Measurements from ENCODE around the gene EXOC1L.
"Not testable (repeated sequence)": the region's sequence is repeated elsewhere in the genome, so short reads cannot be mapped to it uniquely, and the experiment has no call there.

The EXOC1L gene

DNA sequence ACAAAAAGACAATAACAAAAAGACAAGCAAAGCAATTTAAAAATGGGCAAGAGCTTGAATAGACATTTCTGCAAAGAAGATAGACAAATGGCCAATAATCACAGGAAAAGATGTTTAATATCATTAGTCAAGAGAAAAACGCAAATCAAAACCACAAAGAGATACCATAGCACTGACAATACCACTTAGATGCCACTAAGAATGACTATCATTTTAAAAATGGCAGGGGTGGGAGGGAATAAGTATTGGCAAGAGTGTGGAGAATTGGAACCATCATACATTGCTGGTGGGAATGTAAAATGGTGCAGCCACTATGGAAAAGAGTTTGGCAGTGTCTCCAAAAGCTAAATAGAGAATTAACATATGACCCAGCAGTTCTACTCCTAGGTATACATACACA, 18.8 kb downstream of the EXOC1L start:
- no peak for DNase-seq (ENCODE audit: low read depth in 2 of 2)

DNA sequence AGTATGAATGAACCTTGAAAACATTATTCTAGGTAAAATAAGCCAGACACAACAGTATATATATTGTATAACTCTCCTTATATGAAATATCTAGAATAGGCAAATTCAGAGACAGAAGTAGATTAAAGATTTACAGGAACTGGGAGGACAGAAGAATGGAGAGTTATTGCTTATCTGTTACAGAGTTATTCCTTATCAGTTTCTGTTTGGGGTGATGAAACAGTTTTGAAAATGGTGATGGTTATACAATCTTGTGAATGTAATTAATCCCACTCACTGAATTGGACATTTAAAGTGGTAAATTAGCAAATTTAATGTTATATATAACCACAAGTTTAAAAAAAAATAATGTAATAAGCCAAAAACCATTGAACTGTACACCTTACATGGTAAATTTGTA, 19.4 kb downstream of the EXOC1L start:
- no peak for DNase-seq (ENCODE audit: low read depth in 2 of 2)

DNA sequence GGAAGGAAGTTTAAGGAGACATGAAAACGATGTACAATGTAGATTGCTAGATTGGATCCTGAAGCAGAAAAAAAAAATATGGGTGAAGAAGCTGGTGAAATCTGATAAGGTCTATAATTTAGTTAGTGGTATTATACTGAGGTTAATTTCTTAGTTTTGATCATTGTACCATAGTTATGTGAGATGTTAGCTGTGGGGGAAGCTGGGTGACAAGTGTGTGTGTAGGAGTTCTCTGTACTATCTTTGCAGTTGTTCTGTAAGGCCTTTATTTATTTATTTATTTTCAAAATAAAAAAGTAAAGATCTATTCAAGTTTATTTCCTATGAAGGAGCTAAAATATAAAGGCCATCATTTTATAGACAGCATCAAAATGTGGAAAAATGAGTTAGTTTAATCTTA, 21.4 kb downstream of the EXOC1L start:
- DNase-seq (ENCODE audit: low read depth in 2 of 2): no peak

DNA sequence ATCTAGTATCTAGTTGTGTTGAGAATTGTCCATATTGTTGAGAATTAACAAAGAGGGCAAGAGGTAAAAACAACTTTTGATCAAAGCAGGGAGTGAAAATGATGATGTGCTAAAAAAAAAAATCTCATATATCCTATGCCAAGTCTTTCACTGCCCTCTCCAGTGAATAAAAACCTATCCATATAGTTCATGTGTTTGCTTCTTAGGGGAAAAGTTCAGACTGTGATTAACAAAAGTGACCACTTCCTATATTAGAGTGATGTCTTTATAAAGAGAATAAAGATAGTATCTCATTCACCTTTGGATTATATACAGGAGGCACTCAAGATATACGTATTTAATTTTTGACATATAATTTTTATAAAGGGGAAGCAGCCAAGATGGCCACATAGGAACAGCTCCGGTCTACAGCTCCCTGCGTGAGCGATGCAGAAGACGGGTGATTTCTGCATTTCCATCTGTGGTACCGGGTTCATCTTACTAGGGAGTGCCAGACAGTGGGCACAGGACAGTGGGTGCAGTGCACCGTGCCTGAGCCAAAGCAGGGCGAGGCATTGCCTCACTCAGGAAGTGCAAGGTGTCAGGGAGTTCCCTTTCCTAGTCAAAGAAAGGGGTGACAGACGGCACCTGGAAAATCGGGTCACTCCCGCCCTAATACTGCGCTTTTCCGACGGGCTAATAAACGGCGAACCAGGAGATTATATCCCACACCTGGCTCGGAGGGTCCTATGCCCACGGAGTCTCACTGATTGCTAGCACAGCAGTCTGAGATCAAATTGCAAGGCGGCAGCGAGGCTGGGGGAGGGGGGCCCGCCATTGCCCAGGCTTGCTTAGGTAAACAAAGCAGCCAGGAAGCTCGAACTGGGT, 22.0 kb downstream of the EXOC1L start:
- DNase-seq (ENCODE audit: low read depth in 2 of 2): not testable (repeated sequence)

DNA sequence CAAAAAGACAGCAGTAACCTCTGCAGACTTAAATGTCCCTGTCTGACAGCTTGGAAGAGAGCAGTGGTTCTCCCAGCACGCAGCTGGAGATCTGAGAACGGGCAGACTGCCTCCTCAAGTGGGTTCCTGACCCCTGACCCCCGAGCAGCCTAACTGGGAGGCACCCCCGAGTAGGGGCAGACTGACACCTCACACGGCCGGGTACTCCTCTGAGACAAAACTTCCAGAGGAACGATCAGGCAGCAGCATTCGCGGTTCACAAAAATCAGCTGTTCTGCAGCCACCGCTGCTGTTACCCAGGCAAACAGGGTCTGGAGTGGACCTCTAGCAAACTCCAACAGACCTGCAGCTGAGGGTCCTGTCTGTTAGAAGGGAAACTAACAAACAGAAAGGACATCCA, 22.7 kb downstream of the EXOC1L start:
- not testable (repeated sequence) for DNase-seq (ENCODE audit: low read depth in 2 of 2)

DNA sequence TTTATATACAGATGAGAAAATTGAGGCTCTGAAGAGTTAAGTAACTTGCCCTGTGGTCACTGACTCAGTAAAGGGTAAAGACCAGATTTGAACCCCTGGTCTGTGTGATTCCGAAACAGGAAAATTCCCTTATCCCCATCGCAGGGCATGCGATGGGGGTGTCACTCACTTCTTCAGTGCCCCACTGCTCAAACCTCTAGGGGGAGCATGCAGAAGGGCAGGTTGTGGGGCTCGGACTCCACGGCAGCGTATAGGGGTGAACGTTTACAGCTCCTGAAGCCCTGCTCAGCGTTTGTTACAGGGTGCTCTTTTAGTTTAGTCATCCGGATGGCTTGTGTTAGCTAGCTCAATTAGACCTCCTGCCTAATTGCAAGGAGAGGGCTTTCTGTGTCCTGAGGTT, 30.1 kb downstream of the EXOC1L start:
- DNase-seq (ENCODE audit: low read depth in 2 of 2): no peak

DNA sequence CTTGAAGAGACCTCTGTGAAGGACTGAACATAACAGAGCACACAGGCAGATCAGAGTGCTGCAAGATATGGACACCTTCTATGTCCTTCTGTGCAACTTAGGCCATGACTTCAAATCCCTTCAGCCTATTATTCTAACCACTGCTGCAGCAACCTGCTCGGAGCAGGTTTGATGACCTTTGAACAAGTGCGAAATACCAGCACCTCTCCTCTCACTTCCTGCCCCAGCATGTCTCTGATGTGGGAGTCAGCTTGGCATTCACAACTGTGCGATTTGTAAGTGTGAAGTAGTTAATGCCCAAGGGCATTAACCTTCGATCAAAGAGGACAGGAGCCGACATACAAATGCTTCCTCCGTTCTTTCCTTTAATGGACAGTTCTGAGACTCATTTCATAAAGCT, 32.3 kb downstream of the EXOC1L start:
- no peak for DNase-seq (ENCODE audit: low read depth in 2 of 2)

DNA sequence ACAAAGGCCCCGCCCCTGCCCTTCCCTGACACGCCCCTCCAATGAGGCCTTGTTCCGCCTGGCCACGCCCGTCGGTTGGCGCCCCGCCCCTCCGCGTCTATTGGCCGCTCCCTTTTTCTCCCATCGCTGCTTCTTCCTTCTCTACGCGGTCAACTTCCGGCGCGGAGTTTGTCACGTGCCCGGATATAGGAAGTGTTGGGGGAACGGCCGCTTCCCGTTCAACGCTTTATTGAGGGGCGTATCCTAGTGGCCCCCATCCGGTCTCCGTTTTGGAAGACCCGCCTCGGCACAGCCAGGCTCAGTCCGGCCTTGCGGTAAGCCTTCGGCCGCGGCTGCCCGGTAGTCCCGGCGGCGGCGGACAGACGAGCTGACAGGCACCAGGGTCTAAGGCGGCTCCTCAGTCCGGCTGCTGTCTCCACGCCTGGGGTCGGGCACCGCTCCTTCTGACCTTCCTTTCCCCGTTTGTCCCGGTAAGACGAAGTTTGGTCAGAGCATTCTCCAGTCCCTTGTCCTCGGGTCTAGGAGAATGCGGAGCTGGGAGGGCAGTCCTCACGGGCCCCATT, 34.0 kb downstream of the EXOC1L start, which contains the start of gene EXOC1:
Gene EXOC1, plus strand, starts transcription at position 165 of the 563 bp plus-strand sequence. CDS start 4,676 bp downstream, outside the sequence.
- peak; percentile 95 for DNase-seq (ENCODE audit: low read depth in 2 of 2)

DNA sequence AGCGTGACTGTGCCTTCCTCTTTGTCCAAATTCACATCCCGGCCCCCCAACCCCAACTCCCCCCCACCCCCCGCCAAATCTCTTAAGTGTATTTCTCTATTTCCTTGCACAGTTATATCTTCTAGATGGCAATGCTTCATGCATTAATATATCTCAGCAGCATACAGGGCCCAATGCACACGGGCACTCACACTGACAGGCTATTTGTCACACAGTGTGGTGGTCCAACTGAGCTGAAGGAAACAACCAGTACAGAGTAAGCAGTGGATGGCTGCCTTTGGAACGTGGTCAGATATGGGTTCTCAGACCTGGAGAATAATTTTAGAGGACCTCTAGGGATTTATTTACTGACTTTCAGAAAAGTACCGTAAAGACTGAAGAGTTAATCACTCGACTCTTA, 34.5 kb downstream of the EXOC1L start:
- no peak for DNase-seq (ENCODE audit: low read depth in 2 of 2)

DNA sequence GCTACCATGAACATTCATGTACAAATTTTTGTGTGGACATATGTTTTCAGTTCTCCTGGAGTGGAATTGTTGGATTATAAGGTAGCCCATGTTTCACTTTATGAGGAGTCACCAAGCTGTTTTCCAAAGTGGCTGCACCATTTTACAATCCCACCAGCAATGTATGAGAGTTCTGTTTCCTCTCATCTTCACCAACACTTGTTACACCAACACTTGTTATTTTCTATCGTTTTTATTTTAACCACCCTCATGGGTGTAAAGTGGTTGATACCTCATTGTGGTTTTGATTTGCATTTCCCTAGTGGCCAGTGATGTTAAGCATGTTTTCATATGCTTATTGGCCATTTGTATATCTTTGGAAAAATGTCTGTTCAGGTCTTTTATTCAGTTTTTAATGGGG, 38.0 kb downstream of the EXOC1L start:
- DNase-seq (ENCODE audit: low read depth in 2 of 2): no peak

DNA sequence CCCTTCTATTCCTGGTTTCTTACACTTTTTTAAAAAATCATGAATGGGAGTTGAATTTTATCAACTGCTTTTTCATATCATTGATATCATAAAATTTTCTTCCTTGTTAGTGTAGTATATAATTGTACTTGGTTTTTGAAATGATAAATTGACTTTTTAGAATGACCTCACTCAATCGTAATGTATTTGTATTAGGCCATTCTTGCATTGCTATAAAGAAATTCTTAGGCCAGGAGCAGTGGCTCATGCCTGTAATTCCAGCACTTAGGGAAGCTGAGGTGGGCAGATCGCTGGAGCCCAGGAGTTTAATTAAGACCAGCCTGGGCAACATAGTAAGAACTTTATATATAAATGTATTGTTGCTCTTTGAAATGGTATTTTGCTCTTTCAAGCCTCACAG, 40.1 kb downstream of the EXOC1L start:
- no peak for DNase-seq (ENCODE audit: low read depth in 2 of 2)

DNA sequence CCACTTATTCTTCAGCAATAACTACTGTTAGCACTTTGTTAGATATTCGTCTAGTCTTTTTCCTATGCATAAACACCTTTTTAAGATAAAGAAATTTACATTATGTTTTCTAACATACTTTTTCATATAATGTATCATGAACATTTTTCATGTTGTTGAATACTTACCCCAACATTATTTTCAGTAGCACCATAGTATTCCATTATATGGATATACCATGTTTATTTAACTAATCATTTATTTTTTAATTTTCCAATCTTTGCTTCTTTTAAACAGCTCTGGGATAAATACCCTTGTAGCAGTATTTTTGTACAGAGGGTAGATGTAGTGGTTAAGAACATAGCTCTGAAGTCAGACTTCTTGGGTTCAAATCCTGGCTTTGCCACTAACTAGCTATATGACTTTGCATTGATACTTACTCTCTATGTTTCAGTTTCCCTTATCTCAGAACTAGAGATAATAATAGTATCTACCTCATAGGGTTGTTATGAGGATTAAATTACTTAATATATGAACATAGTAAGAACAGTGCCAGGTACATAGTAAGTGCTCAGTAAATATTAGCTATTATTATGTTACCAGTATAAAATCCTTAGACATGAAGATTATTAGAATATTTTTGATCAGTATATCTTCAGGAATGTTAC, 45.1 kb downstream of the EXOC1L start:
- no peak for DNase-seq (ENCODE audit: low read depth in 2 of 2)

DNA sequence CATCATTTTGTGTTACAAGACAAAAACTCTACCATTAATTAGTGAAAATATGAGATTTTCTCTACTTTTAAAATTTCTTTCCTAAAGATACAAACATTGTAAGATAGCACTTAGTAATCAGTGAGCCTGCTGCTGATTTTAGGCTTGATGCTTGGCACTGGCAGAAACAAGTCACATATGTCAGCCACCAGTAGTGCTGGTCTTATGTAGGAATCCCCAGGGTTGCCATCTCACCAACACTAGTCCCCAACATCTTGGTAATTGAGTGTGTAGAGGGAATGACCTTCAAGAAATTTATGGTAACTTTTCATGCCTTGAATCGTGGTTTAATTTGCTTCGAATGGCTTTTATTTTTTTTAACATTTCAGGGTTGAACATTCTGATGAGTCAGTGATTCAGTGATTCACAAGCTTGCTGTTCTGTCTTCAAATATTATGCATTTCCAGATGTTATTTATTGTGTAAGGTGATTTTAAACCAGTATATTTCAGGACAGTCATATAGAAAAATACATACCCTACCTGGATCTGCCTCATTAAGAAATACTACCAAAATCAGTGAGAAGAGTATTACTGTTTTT, 45.7 kb downstream of the EXOC1L start:
- DNase-seq (ENCODE audit: low read depth in 2 of 2): no peak

DNA sequence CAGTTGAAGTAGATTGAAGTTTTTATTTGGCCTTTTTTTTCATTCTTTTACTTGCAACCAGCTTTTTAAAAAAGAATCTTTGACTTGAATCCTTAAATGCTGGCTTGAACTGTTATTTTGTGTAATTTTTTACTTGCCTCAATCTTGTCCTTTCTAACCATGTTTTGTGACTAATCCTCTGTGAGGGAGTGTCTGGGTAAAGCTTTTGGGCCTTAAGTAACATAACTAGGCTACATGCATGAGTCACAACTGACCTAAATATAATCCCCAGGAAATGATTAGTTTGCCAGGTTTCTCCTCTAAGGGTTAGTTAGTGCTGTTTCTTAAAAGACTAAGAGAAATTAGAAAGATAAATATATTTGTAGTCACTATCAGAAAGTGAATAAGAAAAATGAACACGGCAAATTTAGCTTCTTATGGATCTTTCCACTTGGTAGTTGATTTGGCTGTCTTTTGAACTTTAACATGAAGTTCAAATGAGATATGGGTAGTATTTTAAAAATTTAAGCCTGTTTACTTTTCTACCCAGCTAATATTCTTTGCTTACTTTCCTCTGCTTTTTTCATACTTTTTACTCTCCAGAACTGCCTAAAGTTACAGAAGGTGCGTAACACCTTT, 46.8 kb downstream of the EXOC1L start:
- DNase-seq (ENCODE audit: low read depth in 2 of 2): no peak

DNA sequence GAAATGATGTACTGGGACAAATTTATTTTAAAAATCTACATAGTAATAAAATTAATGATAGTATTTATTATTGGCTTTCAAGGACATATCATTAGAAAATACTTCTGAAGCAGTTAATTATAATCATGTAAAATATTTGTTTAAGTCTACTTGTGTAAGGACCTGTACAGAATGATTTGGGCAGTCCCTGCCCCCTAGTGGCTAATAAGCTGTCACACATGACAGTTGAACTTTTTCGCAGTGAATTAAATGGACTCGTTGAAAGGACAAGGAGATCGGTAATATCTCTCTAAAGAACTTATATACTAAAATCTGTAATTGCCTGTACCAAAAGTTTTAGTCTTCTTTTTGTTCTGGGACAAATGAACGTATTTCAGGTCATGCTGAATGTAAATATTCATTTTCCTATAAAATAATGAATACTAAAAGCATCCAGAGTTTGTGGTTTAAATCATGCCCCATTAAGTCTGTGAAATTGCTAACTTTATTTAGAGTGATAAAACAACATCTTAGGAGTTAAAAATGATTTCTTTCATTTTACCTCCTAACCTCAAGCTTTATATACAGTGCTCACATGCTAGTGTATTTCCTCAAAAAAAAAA, 47.5 kb downstream of the EXOC1L start:
- DNase-seq (ENCODE audit: low read depth in 2 of 2): peak in 1 of 2 donors; percentile 13

DNA sequence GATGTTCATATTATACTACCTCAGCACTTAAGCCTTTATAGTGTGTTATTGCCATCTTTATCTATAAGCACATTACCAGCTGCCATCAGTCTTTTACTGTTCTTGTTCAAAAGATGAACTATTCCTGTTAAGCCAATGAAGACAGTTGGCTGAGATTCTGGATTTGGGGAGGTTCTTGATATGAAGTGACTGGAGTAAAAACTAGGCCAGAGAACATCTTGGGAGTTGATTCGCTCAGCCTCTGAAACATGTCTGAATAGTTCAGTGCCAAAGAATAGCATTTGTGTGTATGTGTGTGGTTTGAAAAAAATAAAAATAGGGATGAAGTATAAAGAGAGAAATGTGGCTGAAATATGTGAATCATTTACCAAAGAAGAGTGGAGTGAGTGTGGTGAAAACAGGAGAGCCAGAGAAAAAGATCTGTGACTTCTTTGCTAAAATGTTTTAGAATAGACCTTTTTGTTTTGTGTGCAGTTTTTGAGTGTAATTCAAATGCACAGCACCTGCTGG, 49.0 kb downstream of the EXOC1L start:
- DNase-seq (ENCODE audit: low read depth in 2 of 2): no peak

DNA sequence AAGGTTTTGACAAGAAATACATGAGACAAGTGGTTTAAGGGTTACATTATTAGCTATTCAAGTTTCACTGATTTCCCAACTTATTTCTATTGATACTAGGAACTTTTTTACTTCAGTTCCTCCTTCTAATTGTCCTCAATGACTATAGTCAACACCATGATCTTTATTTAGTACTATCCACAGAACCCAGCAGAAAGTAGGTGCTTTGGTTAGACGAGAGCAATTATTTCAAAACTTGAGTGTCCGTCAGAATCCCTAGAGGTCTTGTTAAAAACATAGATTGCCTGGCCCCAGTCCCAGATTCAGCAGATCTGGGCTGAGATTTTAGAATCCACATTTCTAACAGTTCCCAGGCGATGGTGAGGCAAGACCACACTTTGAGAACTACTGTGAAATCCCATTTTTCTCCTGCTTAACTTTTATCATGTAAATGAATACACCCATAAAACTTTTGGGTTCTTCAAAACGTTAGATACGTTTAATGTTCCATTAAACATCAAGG, 51.8 kb downstream of the EXOC1L start:
- DNase-seq (ENCODE audit: low read depth in 2 of 2): no peak

DNA sequence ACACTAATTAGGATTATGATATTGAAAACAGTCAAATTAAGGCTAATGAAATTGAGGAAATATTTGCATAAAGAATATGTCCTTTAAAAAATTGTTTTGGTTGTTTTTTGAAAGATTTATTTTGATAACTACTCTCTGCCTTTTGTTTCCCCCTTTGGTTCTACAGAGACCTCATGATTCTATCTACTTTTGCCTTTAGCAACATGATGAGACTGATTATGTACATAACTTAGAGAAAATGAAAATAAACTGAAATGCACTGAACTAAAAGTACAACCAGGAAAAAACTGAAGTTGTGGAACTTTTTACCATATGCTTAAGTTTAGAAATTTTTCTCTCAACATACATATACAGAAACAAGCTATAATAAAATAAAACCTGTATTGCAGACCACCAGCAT, 55.2 kb downstream of the EXOC1L start:
- no peak for DNase-seq (ENCODE audit: low read depth in 2 of 2)

DNA sequence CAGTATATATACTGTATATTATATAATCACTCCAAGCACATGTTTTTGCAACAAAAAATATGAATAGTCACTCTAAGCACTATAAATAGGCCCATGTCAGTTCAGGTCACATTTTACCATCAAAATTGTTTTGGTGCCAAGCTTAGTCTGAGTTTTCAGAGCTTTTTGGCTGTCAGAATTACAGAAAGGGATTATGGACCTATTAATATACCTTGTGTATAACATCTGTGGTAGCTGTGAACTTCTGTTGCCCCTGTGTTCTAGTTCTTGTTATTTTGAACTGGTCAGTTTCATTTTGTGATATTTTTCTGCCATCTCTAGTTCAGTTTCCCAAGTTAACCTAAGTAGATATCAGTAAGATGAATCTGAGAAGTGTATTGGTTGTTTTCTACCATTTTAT, 56.8 kb downstream of the EXOC1L start:
- DNase-seq (ENCODE audit: low read depth in 2 of 2): no peak

DNA sequence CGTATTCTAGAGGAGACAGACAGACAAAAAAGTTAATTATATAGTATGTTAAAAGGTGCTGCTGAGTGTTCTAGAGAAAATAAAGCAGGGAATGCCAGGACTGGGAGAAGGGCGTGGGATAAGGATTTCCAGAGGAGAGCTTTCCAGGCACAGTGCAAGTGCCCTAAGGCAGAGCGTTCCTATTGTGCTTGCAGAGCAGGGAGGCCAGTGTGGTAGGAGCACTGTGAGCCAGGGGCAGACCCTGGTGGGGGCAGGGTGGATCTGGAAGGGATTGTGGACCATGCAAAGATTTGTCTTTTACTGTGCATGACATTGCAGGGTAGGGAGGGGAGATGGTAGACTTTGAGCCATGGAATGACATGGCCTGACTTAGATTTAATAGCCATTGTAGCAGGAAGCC, 59.6 kb downstream of the EXOC1L start:
- DNase-seq (ENCODE audit: low read depth in 2 of 2): no peak

DNA sequence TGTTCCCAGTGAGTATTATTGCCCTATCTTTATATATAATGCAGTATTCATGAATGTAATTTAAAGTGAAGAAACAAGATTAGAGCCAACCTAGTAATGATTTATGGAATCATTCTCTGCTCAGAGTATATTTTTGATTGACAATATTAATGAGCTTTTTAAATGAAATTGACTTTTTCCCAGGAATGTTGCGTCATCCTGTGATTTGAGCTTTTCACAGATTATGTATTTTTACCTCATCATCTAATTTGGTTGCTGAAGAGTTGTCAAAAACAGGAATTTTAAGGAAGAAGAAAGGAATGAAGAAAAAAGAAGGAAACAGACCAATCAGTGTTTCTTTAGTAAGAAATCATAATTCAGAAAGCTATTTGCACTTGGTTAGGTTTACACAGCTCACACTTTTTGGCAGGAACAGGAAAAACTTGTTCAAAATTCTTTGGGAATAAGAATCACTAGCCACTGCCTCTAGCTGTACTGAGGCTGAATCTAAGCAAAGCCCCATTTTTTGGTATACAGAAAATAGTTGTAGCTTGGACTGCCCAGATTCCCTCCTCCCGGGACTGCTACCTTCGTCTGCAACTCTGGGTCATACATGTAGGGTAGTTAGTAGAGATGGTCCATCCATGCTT, 61.2 kb downstream of the EXOC1L start:
- DNase-seq (ENCODE audit: low read depth in 2 of 2): no peak
